Central memory CD8-positive, alpha-beta T cell (primary cell): ENCODE measurements around the gene RPL12.
"Not testable (repeated sequence)": the region's sequence is repeated elsewhere in the genome, so short reads cannot be mapped to it uniquely, and the experiment has no call there.

Source experiments
- ATAC-seq: fragments of 150-1000 bp; cut with Tn5 transposase; replicated peaks from 2 replicates; pipeline ENCODE4 v1.10.0; 2022; ENCODE audit warnings: mild to moderate bottlenecking, moderate FRiP score, moderate number of reproducible peaks; ENCODE audit not compliant: poor library complexity, severe bottlenecking; ENCODE audit errors: extremely low read depth
- DNase-seq, 2 donors: peaks; one replicate each; pipeline ENCODE4 v3.0.0; 2021; ENCODE audit warnings: low spot score in 2 of 2
- H3K27ac Mint-ChIP-seq: one replicate; pipeline ENCODE4 v1.8.0; 2022; ENCODE audit warnings: low read depth, mild to moderate bottlenecking, moderate library complexity, mixed read lengths
- H3K27me3 Mint-ChIP-seq: one replicate; pipeline ENCODE4 v1.8.0; 2022; ENCODE audit warnings: mixed read lengths
- H3K36me3 Mint-ChIP-seq: one replicate; pipeline ENCODE4 v1.8.0; 2022; ENCODE audit warnings: mild to moderate bottlenecking, moderate library complexity, mixed read lengths; ENCODE audit not compliant: insufficient read depth
- H3K4me1 Mint-ChIP-seq: one replicate; pipeline ENCODE4 v1.8.0; 2022; ENCODE audit warnings: mixed read lengths
- H3K4me3 Mint-ChIP-seq: one replicate; pipeline ENCODE4 v1.8.0; 2022; ENCODE audit warnings: mild to moderate bottlenecking, moderate library complexity, mixed read lengths
- H3K9me3 Mint-ChIP-seq: one replicate; pipeline ENCODE4 v1.8.0; 2022; ENCODE audit warnings: mixed read lengths

Gene RPL12

DNA sequence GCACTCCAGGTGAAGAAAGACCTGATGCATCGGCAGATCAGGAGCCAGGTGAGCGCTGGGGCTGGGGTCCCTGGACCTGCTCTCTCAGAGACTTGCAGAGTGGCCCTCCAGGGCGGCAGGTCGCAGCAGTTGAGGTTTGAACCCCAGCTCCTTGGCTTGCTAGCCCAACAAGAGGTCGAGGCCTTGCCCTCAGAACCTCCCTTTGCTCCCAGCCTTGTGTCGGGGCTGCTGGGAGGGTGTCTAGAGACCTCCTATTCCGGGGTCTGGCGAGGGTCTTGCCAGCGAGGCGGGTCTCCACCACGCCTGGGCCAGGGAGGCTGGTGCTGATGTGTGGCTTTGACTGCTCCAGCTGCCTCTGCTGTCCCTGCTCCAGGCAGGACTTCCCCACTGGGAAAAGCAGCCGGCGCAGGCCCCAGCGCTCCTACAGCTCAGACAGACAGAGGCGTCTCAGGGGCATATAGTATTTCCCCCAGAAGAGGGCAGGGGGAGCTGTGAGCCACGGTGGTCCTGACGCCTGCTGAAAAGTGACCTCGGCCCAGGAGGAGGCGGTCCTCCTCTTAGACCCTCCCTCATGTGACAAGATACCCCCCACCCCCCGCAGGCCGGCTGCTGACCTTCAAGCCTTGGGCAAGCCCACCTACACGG, 38.4 kb upstream of the RPL12 start:
- no peak overlapping the region for H3K4me3 Mint-ChIP-seq
- no peaks in the 10 kb centered on the region for H3K27me3 Mint-ChIP-seq
- ATAC-seq (no peak), DNase-seq (no peak)
- no peaks in the 10 kb centered on the region for H3K9me3 Mint-ChIP-seq
- no peak overlapping the region for H3K27ac Mint-ChIP-seq
- H3K4me1 Mint-ChIP-seq: no peaks in the 10 kb centered on the region
- peaks cover 17% of the 10 kb centered on the region for H3K36me3 Mint-ChIP-seq

DNA sequence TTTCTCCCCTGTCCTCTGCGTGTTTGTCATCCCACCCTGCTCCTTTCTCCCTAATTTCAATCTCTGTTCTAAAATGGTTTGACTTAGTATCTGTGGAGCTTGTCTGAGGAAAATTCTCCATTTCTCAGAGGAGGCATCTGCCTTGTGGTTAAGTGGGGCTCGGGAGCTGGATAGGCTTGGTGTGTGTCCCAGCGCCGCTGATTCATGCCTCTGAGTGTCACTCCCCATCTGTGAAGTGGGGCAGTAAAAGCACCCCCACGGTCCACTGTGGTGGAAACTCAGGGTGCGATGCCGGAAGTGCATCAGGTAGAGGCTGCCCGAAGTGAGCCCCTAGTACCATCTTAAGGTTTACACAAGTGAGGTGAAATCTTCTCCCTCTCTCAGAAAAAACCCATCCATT, 37.7 kb upstream of the RPL12 start:
- H3K36me3 Mint-ChIP-seq: peaks cover 20% of the 10 kb centered on the region
- ATAC-seq: no peak

DNA sequence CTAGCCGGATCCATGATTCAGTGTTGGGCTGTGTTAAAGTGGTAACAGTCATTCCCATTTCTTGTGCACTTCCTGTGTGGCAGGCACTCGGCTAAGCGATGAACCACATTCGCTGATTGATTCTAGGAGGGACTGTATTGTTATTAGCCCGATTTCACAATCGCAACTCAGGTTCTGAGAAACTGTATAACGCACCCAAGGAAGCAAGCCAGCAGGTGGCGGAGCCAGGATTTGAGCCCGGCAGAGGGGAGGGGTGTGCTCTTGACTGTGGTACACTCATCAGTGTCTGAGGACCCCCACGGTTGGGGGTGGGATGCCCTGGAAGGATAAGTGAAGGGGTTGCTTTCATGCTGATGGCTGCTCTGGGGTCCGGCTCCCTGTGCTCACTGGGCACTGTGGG, 34.8 kb upstream of the RPL12 start:
- H3K9me3 Mint-ChIP-seq: no peaks in the 10 kb centered on the region
- no peak overlapping the region for H3K4me3 Mint-ChIP-seq
- DNase-seq (no peak), ATAC-seq (no peak)
- H3K27ac Mint-ChIP-seq: no peak overlapping the region
- no peaks in the 10 kb centered on the region for H3K4me1 Mint-ChIP-seq
- no peaks in the 10 kb centered on the region for H3K27me3 Mint-ChIP-seq
- H3K36me3 Mint-ChIP-seq: peaks cover 24% of the 10 kb centered on the region

More for the DNA sequence above, 37.7 kb upstream of the RPL12 start:
- Mint-ChIP-seq H3K27me3 (no peaks in the 10 kb centered on the region), H3K9me3 (no peaks in the 10 kb centered on the region), H3K4me3 (no peak overlapping the region), H3K27ac (no peak overlapping the region), H3K4me1 (no peaks in the 10 kb centered on the region)
- no peak for DNase-seq

DNA sequence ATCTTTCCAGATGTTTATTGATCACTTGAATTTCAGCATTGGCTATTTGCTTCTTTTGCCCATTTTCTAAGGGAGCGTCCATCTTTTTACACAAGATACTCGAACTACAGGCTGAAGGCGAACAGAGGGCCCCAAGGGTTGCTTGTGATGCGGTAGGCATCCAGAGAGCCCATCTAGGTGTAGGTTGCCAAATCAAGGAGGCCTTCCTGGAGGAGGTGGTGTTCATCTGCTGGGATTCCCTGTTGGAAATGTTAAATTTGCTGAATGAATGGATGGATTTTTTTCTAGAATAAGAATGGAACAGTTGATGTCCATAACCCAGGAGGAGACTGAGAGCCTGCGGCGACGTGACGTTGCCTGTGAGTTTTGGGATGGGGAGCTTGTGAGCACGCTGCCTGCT, 31.5 kb upstream of the RPL12 start:
- no peaks in the 10 kb centered on the region for H3K27me3 Mint-ChIP-seq
- H3K9me3 Mint-ChIP-seq: no peaks in the 10 kb centered on the region
- no peak overlapping the region for H3K27ac Mint-ChIP-seq
- DNase-seq: no peak
- no peaks in the 10 kb centered on the region for H3K4me1 Mint-ChIP-seq
- H3K4me3 Mint-ChIP-seq: no peak overlapping the region
- ATAC-seq: no peak
- H3K36me3 Mint-ChIP-seq: peaks cover 30% of the 10 kb centered on the region

DNA sequence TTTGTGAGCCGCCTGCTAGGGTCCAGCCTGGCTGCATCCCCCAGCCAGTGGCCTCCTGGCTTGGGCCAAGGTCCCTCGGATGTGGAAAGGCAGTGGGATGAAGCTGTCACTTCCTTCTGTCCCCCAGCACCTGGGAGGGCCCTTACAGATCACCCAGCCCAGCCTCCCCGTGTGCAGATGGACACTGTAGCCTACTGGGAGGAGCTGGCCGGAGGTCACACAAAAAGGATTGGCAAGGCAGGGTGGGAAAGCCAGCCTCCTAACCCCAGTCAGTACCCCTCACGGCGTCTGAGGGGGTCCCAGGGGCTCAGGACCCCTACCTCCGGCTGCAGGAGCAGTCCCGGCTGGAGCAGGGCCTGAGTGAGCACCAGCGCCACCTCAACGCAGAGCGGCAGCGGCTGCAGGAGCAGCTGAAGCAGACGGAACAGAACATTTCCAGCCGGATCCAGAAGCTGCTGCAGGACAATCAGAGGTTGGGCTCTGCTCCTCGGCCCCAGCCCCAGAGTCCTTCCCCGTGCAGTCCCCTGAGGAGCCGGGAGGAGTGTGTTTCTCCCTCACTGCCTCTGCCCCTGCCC, 28.4 kb upstream of the RPL12 start:
- Mint-ChIP-seq H3K36me3 (peaks cover 27% of the 10 kb centered on the region), H3K4me3 (no peak overlapping the region), H3K27me3 (no peaks in the 10 kb centered on the region), H3K4me1 (no peaks in the 10 kb centered on the region), H3K9me3 (no peaks in the 10 kb centered on the region), H3K27ac (no peak overlapping the region)
- ATAC-seq: no peak
- no peak for DNase-seq

DNA sequence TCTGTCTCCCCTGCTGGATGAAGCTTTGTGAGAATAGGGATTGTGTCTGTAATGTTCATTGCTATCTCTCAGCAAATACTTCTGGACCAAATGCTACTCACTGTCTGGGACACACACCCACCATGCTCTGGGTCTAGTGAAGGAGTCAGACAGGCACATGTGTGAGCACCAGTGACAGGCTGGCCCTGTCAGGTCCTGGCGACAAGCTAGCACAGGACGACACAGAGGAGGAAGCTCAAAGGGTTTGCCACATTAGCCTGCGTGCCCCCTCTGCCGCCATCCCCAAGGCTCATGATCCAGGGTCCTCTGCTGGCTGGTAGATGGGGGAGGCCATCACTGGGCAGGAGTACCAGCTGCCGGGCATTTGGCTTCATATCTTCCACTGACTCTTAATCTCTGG, 23.4 kb upstream of the RPL12 start:
- H3K27ac Mint-ChIP-seq: no peak overlapping the region

DNA sequence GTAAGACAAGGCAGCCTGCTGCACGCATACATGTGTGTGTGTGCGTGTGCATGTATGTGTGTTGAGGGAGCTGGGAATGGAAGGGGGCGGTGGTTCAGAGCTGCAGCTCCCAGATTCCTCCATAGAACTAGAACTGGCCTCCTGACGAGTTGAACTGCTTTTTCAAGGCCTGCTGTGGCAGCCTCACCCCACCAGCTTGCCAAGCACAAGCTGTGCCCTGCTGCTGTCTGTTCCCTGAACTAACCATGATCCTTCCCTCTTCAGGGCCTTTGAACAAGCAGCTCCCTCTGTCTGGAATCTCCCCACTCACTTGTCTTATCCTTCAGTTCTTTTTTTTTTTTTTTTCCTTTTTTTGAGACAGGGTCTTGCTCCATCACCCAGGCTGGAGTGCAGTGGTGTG, 22.7 kb upstream of the RPL12 start:
- no peak for DNase-seq
- Mint-ChIP-seq H3K4me1 (no peaks in the 10 kb centered on the region), H3K4me3 (no peak overlapping the region), H3K9me3 (no peaks in the 10 kb centered on the region), H3K27me3 (no peaks in the 10 kb centered on the region), H3K27ac (no peak overlapping the region), H3K36me3 (peaks cover 12% of the 10 kb centered on the region)
- ATAC-seq: no peak

More for the DNA sequence above, 23.4 kb upstream of the RPL12 start:
- no peak for DNase-seq
- Mint-ChIP-seq H3K36me3 (peaks cover 12% of the 10 kb centered on the region), H3K27me3 (no peaks in the 10 kb centered on the region), H3K4me3 (no peak overlapping the region), H3K4me1 (no peaks in the 10 kb centered on the region), H3K9me3 (no peaks in the 10 kb centered on the region)
- ATAC-seq: no peak

DNA sequence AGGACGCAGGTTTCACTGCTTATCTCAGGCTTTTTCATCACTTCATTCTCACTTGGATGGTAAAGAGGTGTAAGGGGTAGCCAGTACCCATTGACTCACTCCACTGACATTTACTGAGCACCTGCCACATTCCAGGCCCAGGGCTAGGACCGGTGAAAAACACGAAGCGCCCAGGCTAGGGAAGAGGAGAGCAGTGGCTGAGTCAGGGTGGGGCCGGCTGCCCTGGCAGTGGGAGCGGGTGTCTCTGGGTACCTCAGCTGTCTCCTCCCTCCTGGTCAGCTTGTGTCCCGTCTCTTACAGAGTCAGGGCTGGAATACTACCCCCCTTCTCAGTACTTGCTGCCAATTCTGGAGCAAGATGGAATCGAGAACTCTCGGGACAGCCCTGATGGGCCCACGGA, 22.3 kb upstream of the RPL12 start:
- Mint-ChIP-seq H3K4me3 (no peak overlapping the region), H3K36me3 (peaks cover 9% of the 10 kb centered on the region), H3K4me1 (no peaks in the 10 kb centered on the region), H3K27ac (no peak overlapping the region), H3K27me3 (no peaks in the 10 kb centered on the region), H3K9me3 (no peaks in the 10 kb centered on the region)
- DNase-seq: no peak
- ATAC-seq: no peak

DNA sequence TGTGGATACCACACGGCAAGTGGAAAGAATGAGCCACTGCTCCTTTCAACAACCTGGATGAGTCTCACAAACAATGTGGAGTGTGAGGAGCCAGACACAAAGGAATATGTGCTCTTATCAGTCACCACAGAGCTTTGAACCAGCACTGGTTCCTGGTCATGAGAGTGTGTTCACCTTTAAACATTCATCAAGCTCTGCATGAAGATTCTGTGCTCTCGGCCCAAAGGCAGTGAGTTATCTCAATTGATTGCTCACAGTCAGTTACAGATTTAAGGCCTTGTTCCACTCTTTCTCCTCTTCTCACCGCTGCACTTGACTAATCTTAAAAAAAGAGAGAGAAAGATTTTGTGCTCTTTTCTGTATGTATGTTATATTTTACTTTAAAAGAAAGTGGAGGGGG, 19.5 kb upstream of the RPL12 start:
- ATAC-seq: no peak
- H3K4me3 Mint-ChIP-seq: no peak overlapping the region
- H3K4me1 Mint-ChIP-seq: no peaks in the 10 kb centered on the region
- H3K36me3 Mint-ChIP-seq: peaks cover 12% of the 10 kb centered on the region
- no peaks in the 10 kb centered on the region for H3K27me3 Mint-ChIP-seq
- DNase-seq: no peak
- no peak overlapping the region for H3K27ac Mint-ChIP-seq
- H3K9me3 Mint-ChIP-seq: no peaks in the 10 kb centered on the region

DNA sequence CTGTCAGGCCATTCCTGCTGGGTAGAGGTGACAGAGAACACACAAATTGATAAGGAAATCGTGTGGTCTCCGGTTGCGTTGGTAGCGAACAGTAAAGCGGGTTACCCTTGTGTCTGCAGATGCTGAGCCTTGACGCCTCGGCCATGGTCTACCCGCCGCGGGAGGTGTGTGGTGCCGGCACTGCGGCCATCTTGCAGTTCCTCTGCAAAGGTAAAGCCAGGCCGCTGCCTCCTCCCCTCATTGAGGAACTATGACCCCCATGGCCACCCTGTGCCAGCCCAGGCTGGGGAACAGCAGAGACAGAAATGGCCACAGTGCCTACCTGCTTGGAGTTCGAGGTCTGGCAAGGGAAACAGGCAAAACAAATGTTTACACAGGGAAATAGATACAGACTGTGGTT, 16.4 kb upstream of the RPL12 start:
- Mint-ChIP-seq H3K9me3 (no peaks in the 10 kb centered on the region), H3K36me3 (peaks cover 14% of the 10 kb centered on the region), H3K27ac (no peak overlapping the region), H3K4me1 (no peaks in the 10 kb centered on the region), H3K27me3 (no peaks in the 10 kb centered on the region), H3K4me3 (no peak overlapping the region)
- DNase-seq: no peak
- no peak for ATAC-seq

DNA sequence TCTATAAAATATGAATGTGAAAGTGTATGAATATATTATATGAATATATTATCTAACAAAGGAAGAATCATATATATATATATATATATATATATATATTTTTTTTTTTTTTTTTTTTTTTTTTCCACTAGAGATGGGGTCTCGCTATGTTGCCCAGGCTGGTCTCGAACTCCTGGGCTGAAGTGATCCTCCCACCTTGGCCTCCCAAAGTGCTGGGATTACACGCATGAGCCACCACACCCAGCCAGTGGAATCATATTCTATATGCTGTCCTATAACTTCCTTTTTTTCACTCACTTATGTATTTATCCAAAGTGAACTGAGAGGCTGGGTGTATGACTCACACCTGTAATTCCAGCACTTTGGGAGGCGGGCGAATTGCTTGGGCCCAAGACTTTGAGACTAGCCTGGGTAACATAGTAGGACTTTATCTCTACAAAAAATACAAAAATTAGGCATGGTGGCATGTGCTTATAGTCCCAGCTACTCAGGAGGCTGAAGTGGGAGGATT, 15.3 kb upstream of the RPL12 start:
- not testable (repeated sequence) for H3K9me3 Mint-ChIP-seq, DNase-seq, H3K4me3 Mint-ChIP-seq, H3K4me1 Mint-ChIP-seq, H3K27me3 Mint-ChIP-seq, ATAC-seq, H3K27ac Mint-ChIP-seq
- peaks cover 20% of the 10 kb centered on the region for H3K36me3 Mint-ChIP-seq

DNA sequence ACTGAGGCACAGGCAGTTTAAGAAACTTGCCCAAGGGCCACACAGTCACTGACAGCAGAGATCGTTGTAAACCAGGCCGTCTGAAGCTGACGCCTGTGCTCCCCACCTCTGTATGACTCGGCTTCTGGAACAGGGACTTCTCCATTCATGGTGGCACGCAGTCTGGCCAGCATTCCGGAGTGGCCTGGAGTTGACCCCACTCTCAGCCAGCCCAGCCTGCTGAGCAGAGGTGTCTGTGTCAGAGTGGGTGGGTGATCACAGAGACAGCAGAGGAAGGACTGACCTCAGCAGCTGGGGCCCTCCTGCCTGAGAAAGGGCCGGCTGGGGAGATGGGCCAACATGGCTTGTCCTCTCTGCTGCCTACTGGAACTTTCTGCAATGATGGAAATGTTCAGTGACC, 12.7 kb upstream of the RPL12 start:
- peaks cover 25% of the 10 kb centered on the region for H3K36me3 Mint-ChIP-seq
- DNase-seq (no peak), ATAC-seq (no peak)
- no peaks in the 10 kb centered on the region for H3K27me3 Mint-ChIP-seq
- H3K9me3 Mint-ChIP-seq: no peaks in the 10 kb centered on the region
- no peak overlapping the region for H3K4me3 Mint-ChIP-seq
- no peak overlapping the region for H3K27ac Mint-ChIP-seq
- H3K4me1 Mint-ChIP-seq: no peaks in the 10 kb centered on the region

DNA sequence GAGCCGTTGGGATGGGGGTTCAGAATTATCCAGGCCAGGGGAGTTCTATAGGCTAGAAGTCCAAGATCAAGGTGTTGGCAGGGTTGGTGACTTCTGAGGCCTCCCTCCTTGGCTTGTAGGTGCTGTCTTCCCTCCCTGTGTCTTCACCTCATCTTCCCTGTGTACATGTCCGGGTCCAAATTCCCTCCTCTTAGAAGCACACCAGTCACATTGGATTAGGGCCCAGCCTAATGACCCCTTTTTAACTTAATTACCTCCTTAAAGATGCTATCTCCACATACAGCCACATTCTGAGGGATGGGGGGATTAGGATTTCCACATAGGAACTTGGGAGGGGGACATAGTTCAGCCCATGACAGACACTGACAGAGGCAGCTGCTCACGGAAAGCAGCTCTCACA, 12.2 kb upstream of the RPL12 start:
- Mint-ChIP-seq H3K4me1 (no peaks in the 10 kb centered on the region), H3K4me3 (no peak overlapping the region), H3K9me3 (no peaks in the 10 kb centered on the region), H3K27ac (no peak overlapping the region), H3K36me3 (peaks cover 25% of the 10 kb centered on the region), H3K27me3 (no peaks in the 10 kb centered on the region)
- ATAC-seq: no peak
- DNase-seq: no peak
